OCI-LY3 (cell line): ENCODE results near the gene TM9SF2.

ENCODE experiments used
- CTCF ChIP-seq: fragments of 200-600, 300-600 bp; sonication (generic); IDR thresholded peaks from 2 replicates; pipeline ENCODE4 v1.5.1; 2014; ENCODE audit warnings: antibody characterized with exemption, low read length, low read depth
- EZH2phosphoT487 ChIP-seq: fragments of 200-600 bp; shearing (Covaris generic); IDR thresholded peaks from 2 replicates; pipeline ENCODE4 v1.6.1; 2018; ENCODE audit warnings: antibody characterized with exemption, mixed run types, low read depth

- TF ChIP-seq CTCF (no peak), EZH2phosphoT487 (no peak)
These were observed 6.7 kb downstream of the TM9SF2 start for GRCh38 chr13:99507986-99508385.
